ENCODE results near the gene EXOC4.
"Not testable (repeated sequence)": the region's sequence is repeated elsewhere in the genome, so short reads cannot be mapped to it uniquely, and the experiment has no call there.

The EXOC4 gene

GRCh38 chr7:133623721-133624120 is 370.8 kb downstream of the EXOC4 start:
- no peak for DNase-seq (ENCODE audit: low read depth, low spot score)

- no peak for DNase-seq (ENCODE audit: low read depth, low spot score)
Measured at GRCh38 chr7:133625046-133625445, 372.2 kb downstream of the EXOC4 start.

GRCh38 chr7:133629701-133630100 is 376.8 kb downstream of the EXOC4 start:
- no peak for DNase-seq (ENCODE audit: low read depth, low spot score)

DNA sequence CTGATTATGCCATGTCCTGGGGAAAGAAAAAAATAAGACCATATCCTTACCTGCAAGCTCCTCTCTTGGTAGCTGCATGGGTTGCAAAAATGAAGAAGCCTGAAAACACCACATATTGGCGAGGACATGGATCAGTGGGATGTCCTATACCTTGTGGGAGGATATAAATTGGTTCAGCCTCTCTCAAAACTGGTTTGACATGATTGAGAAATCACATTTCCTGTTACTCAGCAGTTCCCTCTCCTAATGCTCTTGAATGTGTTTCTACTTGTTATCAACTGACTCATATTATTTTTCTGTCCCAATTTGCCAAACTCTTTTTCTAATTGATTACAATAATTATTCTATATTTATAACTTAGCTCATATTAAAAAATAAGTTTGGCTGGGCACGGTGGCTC is 380.2 kb downstream of the EXOC4 start:
- no peak for DNase-seq (ENCODE audit: low read depth, low spot score)

DNA sequence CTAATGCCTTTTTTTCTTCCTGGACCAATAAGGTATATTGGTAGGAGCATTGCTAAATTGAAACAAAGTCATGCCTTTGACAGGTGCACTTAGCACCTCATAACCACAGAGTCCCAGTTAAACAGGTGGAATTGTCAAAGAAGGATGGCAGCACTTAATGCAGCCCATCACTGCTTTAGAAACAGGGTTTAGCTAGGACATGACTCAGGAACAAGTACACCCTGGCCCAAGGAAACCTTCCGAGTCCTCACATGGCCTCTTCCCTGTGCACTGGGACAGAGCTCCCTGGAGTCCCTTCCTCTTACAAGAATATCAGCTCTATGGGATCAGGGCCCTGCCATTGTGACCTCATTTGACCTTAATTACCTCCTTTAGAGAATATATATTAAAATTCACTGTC is 382.7 kb downstream of the EXOC4 start:
- DNase-seq (ENCODE audit: low read depth, low spot score): no peak

DNA sequence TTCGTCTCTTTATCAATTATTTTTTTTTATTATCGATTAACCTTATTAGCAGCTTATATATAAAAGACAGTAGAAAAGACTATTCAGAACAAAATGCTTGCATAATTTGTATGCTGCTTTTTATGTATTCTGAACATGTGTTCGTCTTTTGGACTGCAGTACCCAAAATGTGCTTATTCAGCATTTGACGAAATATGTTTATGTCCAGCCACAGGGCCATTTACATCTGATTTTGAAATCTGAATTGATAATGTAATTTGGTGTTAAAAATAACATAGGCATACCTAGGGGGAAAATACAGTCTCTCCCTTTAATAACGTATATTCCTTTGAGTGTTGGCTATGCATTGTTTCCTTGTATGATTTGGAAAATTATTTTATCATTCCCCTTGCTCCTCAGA is 386.0 kb downstream of the EXOC4 start:
- no peak for DNase-seq (ENCODE audit: low read depth, low spot score)

- no peak for DNase-seq (ENCODE audit: low read depth, low spot score)
Measured at GRCh38 chr7:133641436-133641835, 388.6 kb downstream of the EXOC4 start.

- no peak for DNase-seq (ENCODE audit: low read depth, low spot score)
Measured at GRCh38 chr7:133642907-133643306, 390.0 kb downstream of the EXOC4 start.

DNA sequence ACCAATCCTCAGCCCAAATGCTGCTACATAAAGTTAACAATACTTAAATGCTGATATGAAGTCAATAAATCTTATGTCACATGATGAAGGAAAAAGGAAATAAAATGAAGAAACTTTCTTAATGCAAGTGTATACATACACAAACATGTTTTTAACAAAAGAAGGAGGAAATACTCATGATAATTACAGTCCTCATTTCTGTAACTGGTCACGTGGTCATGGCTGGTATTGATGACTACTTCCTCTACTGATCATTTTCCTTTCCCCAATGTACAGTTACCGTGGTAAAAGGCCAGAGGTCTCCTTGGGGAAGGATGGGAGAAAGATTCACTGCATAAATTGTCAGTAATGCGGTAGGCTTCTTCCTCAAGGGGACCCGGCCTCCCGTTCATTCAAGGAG is 390.8 kb downstream of the EXOC4 start:
- DNase-seq (ENCODE audit: low read depth, low spot score): not testable (repeated sequence)

DNA sequence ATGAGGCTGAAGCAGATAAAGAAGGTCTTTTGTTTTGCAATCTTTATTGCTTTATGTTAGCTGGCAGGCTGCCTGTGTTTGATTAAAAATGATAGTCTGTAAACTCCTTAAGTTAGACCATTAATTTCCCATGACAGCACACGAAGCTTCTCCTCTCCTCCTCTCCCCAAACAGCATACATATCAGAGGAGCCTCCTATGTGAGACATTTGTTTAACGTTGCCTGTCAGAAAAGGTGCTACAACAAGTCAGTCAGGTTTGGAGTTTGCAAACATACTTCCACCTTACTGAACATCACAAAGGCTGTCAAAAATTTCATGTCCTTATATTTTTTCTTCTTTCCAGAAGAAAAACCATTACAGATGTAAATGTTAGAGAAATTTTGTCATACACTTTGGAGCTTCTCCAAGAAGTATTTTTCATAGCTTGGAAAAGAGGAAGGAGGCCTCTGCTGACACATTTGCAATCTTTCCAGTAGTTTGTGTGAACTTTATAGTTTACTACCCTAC is 393.1 kb downstream of the EXOC4 start:
- DNase-seq (ENCODE audit: low read depth, low spot score): no peak

- no peak for DNase-seq (ENCODE audit: low read depth, low spot score)
Measured at GRCh38 chr7:133646472-133647315, 393.8 kb downstream of the EXOC4 start.

- DNase-seq (ENCODE audit: low read depth, low spot score): no peak
Measured at GRCh38 chr7:133649593-133649992, 396.7 kb downstream of the EXOC4 start.

DNA sequence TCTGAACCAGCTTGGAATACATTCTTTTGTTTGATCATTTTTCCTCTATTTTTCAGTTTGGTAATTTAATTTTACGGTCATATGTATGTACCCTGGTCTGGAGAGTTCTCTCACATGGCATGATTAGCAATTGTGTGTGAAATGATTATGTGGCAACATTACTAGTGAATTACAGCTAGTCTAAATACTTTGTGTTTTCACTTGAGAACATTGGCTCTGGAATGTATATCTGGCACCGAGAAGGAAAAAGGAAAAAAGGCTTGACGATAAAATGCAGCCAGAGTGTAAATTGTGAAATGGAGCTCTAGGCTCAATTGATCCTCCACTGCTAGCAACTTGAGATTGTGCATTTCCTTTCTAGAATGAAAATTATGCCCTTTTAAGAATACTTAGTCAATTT is 397.2 kb downstream of the EXOC4 start:
- DNase-seq (ENCODE audit: low read depth, low spot score): no peak

GRCh38 chr7:133650487-133651300 is 397.8 kb downstream of the EXOC4 start:
- DNase-seq (ENCODE audit: low read depth, low spot score): no peak

DNA sequence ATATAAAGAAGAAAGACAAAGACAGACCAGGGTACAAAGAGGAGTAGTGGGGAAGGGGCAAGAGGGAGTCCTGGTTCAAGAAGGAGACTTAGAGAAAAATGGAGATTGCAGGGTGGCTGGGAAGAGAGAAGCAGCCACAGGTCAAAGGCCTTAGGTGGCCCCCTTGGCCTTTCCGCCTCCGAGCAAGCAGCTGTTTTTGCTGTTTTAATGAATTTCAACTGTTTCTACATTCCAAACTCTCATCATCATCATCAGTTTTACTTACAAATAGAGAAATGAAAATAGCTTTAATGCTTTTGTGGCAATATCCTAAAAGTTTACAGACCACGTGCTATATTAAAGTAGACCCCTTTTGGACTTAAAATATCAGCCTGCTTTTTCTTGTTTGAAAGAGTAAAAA is 399.7 kb downstream of the EXOC4 start:
- DNase-seq (ENCODE audit: low read depth, low spot score): no peak

DNA sequence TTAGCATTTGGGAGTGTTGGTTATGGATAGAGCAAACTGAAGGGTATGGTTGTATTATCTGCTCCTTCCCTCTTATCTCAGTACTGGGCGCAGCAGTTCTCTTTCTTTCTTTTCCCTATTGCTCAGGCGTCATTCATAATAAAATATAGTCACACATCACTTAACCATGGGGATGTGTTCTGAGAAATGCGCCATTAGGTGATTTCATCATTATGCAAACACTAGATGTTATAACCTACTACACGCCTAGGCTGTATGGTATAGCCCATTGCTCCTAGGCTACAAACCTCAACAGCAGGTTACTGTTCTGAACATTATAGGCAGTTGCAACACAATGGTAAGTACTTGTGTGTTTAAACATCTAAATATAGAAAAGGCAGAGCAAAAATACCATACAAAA is 401.7 kb downstream of the EXOC4 start:
- no peak for DNase-seq (ENCODE audit: low read depth, low spot score)

- no peak for DNase-seq (ENCODE audit: low read depth, low spot score)
Measured at GRCh38 chr7:133662276-133662675, 409.4 kb downstream of the EXOC4 start.

DNA sequence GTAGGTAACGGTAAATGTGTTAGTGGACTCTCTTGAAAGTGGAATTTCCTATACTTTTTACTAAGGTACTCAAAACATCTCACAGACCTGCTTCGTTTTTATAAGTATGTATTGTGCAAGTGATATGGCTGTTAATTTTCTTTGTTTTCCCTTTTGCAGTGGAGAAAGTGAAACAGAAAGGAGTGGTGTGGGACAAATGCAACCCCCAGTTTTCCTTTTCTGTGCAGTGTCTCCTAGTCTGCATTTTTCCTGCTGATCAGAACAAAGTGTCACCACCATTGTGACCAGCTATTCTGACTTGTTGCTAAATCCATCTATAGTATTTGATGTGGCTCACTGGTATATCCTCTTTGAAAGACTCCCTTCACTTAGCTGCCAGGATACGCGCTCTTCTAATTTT is 410.0 kb downstream of the EXOC4 start:
- DNase-seq (ENCODE audit: low read depth, low spot score): no peak

DNA sequence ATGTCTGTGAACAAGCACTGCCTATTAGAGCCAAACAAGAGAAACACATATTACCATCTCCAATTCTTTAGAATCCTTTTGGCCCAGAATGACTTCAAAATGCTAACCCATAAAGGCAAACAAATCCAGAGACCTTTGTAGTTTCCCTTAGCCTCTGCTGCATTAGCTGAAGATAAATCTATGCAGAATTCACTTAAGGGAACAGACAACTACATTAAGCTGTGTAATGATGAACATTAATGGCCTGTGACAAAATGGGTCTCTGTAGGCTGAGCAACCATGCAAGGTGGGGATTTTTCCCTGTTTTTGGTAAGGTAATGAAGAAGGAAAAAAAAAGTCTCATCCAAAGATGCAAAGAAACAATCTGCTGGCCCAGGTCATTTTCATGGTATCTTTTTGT is 411.6 kb downstream of the EXOC4 start:
- no peak for DNase-seq (ENCODE audit: low read depth, low spot score)

GRCh38 chr7:133668296-133669060 is 415.6 kb downstream of the EXOC4 start:
- no peak for DNase-seq (ENCODE audit: low read depth, low spot score)

DNA sequence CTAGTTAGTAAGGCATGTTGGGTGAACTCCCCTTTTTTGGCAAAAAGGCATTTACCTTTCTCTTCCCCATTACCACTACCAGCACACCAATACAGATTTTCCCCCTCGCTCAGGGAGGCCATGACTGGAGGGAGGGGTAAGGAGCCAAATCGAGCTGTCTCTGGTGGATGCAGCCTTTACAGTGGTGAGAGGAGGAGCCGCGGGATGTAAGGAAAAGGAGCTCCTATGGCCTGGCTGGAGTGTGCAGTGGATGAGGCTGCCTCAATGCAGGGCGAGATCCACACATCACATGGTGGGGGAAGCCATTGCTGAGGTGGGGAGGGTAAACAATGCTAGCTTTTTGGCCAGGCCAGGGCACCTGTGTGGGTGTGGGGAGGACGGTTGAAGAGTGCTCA is 416.2 kb downstream of the EXOC4 start:
- no peak for DNase-seq (ENCODE audit: low read depth, low spot score)

DNA sequence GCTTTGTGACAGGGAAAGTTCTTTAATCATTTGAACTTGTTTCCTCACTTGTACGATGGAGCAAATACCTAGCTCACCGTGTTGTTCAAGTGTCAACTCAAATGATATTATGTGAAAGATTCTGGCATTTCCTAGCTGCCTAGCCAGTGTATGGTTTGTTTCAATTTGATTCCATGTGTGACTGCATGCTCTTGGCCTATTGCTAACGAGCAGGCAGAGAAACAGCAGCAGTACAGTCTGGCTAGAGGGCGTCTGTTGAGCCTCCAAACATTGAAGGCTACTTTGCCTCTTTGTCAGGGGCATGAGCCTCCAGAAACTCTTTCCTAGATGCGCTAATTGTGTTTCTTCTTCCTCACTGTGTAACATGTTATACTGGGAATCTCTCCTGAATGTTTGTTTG is 417.4 kb downstream of the EXOC4 start:
- DNase-seq (ENCODE audit: low read depth, low spot score): no peak

Measured in brain pericyte (primary cell).